Suprapubic skin (tissue), 4 donors: ENCODE data around the gene UBE2O.

ENCODE experiments used
- CTCF ChIP-seq, 2 donors: fragments of 200-600 bp in 1 of 2; fragments of 450-650 bp in 1 of 2; sonication (generic) in 1 of 2; IDR thresholded peaks; one replicate each; pipeline ENCODE4 v1.5.1; 2016 to 2019; ENCODE audit warnings: antibody characterized with exemption in 2 of 2, mild to moderate bottlenecking in 1 of 2, moderate library complexity in 1 of 2
- POLR2A ChIP-seq, 2 donors: fragments of 450-650 bp; IDR thresholded peaks; one replicate each; pipeline ENCODE4 v1.6.1; 2017; ENCODE audit warnings: antibody characterized with exemption in 2 of 2, mild to moderate bottlenecking in 2 of 2, moderate library complexity in 2 of 2
- POLR2AphosphoS5 ChIP-seq, 3 donors: sonication (generic); formaldehyde crosslinking; IDR thresholded peaks; one replicate each; pipeline ENCODE4 v1.6.1; 2017; ENCODE audit warnings: antibody characterized with exemption in 3 of 3

- TF ChIP-seq CTCF (IDR thresholded peaks at IDR 0.05), result no peak
- TF ChIP-seq POLR2AphosphoS5 (IDR thresholded peaks at IDR 0.05), result no peak
- TF ChIP-seq POLR2A (IDR thresholded peaks at IDR 0.05), result no peak
Observed at GRCh38 chr17:76381633-76382350, 71.2 kb downstream of the UBE2O start.
